Activated CD8-positive, alpha-beta T cell treated with anti-CD3 and anti-CD28 coated beads for 36 hours (primary cell): ENCODE measurements around the gene GET3. TPM values are rescaled to one million over a fixed set of nuclear protein-coding genes. Genes with fewer than 3 reads are reported as not detected.

Experiments
- ATAC-seq: fragments of 200-7000 bp; cut with Tn5 transposase; one replicate; pipeline ENCODE4 v1.10.0; 2021; ENCODE audit warnings: mild to moderate bottlenecking, moderate library complexity
- CTCF ChIA-PET: fragments of 350-600 bp; sonication (Branson Sonifier 250); formaldehyde crosslinking; loops from one replicate; lab custom pipeline; 2021; ENCODE audit warnings: antibody characterized with exemption; lab: Charles Lee
- POLR2A ChIA-PET: fragments of 350-600 bp; sonication (Branson Sonifier 250); formaldehyde crosslinking; loops from one replicate; lab custom pipeline; 2021; ENCODE audit warnings: antibody characterized with exemption; lab: Charles Lee
- DNase-seq: peaks from one replicate; pipeline ENCODE4 v3.0.0-alpha.2; 2020
- H3K27ac Mint-ChIP-seq: one replicate; pipeline ENCODE4 v1.8.0; 2021; ENCODE audit warnings: mild to moderate bottlenecking, mixed read lengths
- H3K27me3 Mint-ChIP-seq: one replicate; pipeline ENCODE4 v1.8.0; 2021; ENCODE audit warnings: mixed read lengths
- H3K36me3 Mint-ChIP-seq: one replicate; pipeline ENCODE4 v1.8.0; 2021; ENCODE audit warnings: low read depth, mixed read lengths
- H3K4me1 Mint-ChIP-seq: one replicate; pipeline ENCODE4 v1.8.0; 2021; ENCODE audit warnings: low read depth, mixed read lengths
- H3K4me3 Mint-ChIP-seq: one replicate; pipeline ENCODE4 v1.8.0; 2021; ENCODE audit warnings: mild to moderate bottlenecking, moderate library complexity, mixed read lengths
- H3K9me3 Mint-ChIP-seq: one replicate; pipeline ENCODE4 v1.8.0; 2021; ENCODE audit warnings: mixed read lengths
- intact Hi-C: fragments of 100-400 bp; cut with micrococcal nuclease; formaldehyde crosslinking; loops from one replicate; pipeline ENCODE4 v1.10.0; 2022
- total RNA-seq, 2 experiments: library from RNA; stranded (reverse); gene quantifications; one replicate each; pipeline ENCODE4 v1.2.3, GENCODE V29; 2021
- TF ChIP-seq, protein P1 (sequence below): fragments of 200-600 bp; IDR thresholded peaks from one replicate; pipeline ENCODE4 v1.8.0; 2022; ENCODE audit warnings: antibody characterized with exemption, mild to moderate bottlenecking

The GET3 gene
- total RNA-seq, 2 experiments from 2014 or later, result 50.7 to 52.2 TPM

DNA sequence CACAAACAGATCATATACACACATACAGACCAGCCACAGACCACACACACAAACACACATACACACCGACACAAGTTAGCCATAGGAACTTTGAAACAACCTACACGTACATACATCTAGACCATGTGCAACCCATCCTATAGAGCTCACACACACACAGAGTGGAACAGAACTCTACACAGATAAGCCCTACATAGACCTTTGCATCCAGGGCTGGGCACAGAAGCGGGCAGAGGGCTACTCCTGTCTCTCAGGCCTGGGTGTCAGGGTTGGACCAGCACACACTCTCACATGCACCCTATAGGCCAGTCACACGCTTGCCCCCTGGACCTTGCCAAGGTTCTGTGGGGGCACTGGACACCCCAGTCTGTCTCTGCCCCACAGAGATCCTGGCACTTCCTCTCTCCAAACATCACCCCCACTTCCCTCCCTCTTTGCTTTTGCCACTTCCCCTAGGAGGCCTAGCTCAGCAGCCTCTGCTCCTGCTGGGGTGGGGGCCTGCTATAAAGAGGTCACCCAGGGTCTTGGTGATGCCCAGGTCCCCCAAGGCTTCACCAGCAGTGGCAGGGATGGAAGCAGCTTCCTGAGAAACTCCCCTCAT is 48.2 kb downstream of the GET3 start:
- H3K27ac Mint-ChIP-seq, result no peak overlapping the region
- intact Hi-C loops, result no loop called here
- no peaks in the 10 kb centered on the region for H3K9me3 Mint-ChIP-seq
- no peaks in the 10 kb centered on the region for H3K27me3 Mint-ChIP-seq
- DNase-seq (no peak), ATAC-seq (no peak)
- peaks cover 29% of the 10 kb centered on the region for H3K4me1 Mint-ChIP-seq
- TF ChIP-seq, protein P1, sequence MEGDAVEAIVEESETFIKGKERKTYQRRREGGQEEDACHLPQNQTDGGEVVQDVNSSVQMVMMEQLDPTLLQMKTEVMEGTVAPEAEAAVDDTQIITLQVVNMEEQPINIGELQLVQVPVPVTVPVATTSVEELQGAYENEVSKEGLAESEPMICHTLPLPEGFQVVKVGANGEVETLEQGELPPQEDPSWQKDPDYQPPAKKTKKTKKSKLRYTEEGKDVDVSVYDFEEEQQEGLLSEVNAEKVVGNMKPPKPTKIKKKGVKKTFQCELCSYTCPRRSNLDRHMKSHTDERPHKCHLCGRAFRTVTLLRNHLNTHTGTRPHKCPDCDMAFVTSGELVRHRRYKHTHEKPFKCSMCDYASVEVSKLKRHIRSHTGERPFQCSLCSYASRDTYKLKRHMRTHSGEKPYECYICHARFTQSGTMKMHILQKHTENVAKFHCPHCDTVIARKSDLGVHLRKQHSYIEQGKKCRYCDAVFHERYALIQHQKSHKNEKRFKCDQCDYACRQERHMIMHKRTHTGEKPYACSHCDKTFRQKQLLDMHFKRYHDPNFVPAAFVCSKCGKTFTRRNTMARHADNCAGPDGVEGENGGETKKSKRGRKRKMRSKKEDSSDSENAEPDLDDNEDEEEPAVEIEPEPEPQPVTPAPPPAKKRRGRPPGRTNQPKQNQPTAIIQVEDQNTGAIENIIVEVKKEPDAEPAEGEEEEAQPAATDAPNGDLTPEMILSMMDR, result no peak
- H3K4me3 Mint-ChIP-seq, result no peak overlapping the region
- no peaks in the 10 kb centered on the region for H3K36me3 Mint-ChIP-seq
- POLR2A ChIA-PET, result interaction anchor here (1.1 to 1.4 kb wide), 3 partner anchors 9 to 57 kb away, joined by 5 to 7 read pairs (median 6); no protein-coding TSS in a partner anchor
- CTCF ChIA-PET, result interaction anchor here (1.2 to 3.8 kb wide), 3 partner anchors 9 to 25 kb away, joined by 4 to 20 read pairs (median 4); no protein-coding TSS in a partner anchor

- Mint-ChIP-seq H3K36me3 (no peaks in the 10 kb centered on the region), H3K27ac (peak overlapping the region; percentile 77), H3K27me3 (no peaks in the 10 kb centered on the region), H3K9me3 (no peaks in the 10 kb centered on the region), H3K4me1 (peaks cover 34% of the 10 kb centered on the region), H3K4me3 (no peak overlapping the region)
- no peak for ATAC-seq
- TF ChIP-seq, protein P1, result no peak
- DNase-seq, result peak; percentile 29
- POLR2A ChIA-PET, result interaction anchor here (1.1 to 1.4 kb wide), 3 partner anchors 9 to 57 kb away, joined by 5 to 7 read pairs (median 6); no protein-coding TSS in a partner anchor
- CTCF ChIA-PET, result interaction anchor here (1.2 to 3.8 kb wide), 3 partner anchors 9 to 26 kb away, joined by 4 to 20 read pairs (median 4); no protein-coding TSS in a partner anchor
- intact Hi-C loops, result no loop called here
These were observed 49.0 kb downstream of the GET3 start for GRCh38 chr19:12786141-12786870.

DNA sequence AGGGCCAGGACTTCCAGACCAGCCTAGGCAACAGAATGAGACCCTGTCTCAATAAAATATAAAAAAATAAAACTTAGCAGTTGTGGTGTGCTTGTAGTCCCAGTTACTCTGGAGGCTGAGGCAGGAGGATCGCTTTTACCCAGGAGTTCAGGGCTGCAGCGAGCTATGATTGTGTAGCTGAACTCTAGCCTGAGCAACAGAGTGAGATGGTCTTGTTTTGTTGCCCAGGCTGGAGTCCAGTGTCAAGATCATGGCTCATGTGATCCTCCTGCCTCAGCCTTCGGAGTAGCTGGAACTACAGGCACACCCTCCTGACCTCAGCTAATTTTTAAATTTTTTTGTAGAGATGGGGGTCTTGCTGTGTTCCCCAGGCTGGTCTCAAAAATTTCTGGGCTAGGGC is 49.7 kb downstream of the GET3 start:
- ChIA-PET POLR2A (no interaction called here), CTCF (interaction anchor here (1.7 to 3.8 kb wide), 3 partner anchors 9 to 10 kb away, joined by 4 to 26 read pairs (median 20); no protein-coding TSS in a partner anchor)
- Mint-ChIP-seq H3K4me1 (peaks cover 27% of the 10 kb centered on the region), H3K4me3 (no peak overlapping the region), H3K36me3 (peaks cover 3% of the 10 kb centered on the region), H3K27me3 (no peaks in the 10 kb centered on the region), H3K9me3 (no peaks in the 10 kb centered on the region), H3K27ac (peak overlapping the region; percentile 77)
- DNase-seq, result no peak
- ATAC-seq, result no peak
- intact Hi-C loops, result no loop called here
- TF ChIP-seq, protein P1, result no peak

DNA sequence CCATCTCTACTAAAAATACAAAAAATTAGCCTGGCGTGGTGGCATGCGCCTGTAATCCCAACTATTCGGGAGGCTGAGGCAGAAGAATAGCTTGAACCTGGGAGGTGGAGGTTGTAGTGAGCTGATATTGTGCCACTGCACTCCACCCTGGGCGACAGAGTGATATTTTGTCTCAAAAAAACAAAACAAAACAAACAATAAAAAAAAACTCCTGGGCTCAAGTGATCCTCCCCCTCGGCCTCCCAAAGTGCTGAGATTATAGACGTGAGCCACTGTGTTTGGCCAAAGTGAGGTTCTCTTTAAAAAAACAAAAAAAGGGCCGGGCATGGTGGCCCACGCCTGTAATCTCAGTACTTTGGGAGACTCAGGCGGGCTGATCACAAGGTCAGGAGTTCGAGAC is 50.2 kb downstream of the GET3 start:
- peaks cover 24% of the 10 kb centered on the region for H3K4me1 Mint-ChIP-seq
- no peak overlapping the region for H3K4me3 Mint-ChIP-seq
- POLR2A ChIA-PET, result interaction anchor here (1.3 kb wide), 1 partner anchor 9 kb away, joined by 3 read pairs; no protein-coding TSS in a partner anchor
- TF ChIP-seq, protein P1, result no peak
- no peak for DNase-seq
- no peak for ATAC-seq
- no peaks in the 10 kb centered on the region for H3K27me3 Mint-ChIP-seq
- H3K9me3 Mint-ChIP-seq, result no peaks in the 10 kb centered on the region
- CTCF ChIA-PET, result interaction anchor here (2.9 to 3.8 kb wide), 2 partner anchors 8 to 10 kb away, joined by 20 to 26 read pairs; no protein-coding TSS in a partner anchor
- peak overlapping the region; percentile 77 for H3K27ac Mint-ChIP-seq
- peaks cover 6% of the 10 kb centered on the region for H3K36me3 Mint-ChIP-seq
- intact Hi-C loops, result no loop called here
